Upper lobe of left lung (tissue), 6 donors: ENCODE results near the gene PTPRN2. TPM values are rescaled to one million over a fixed set of nuclear protein-coding genes. Genes with fewer than 3 reads are reported as not detected.

Experiments used
- ATAC-seq, 2 donors: fragments of 200-7000 bp; cut with Tn5 transposase; one replicate each; pipeline ENCODE4 v1.9.1; 2022; ENCODE audit warnings: mild to moderate bottlenecking in 2 of 2, moderate library complexity in 2 of 2; ENCODE audit not compliant: low FRiP score in 2 of 2
- DNase-seq, 2 donors: peaks; one replicate each; pipeline ENCODE4 v3.0.0-alpha.2; 2019 to 2020
- H3K27ac ChIP-seq, 4 donors: fragments of 200-600 bp; sonication (generic); one replicate each; pipeline ENCODE4 v1.5.1; 2016 to 2019
- H3K27me3 ChIP-seq, 4 donors: fragments of 200-600 bp; sonication (generic); one replicate each; pipeline ENCODE4 v1.5.1; 2017 to 2019
- H3K36me3 ChIP-seq, 4 donors: fragments of 200-600 bp; sonication (generic); one replicate each; pipeline ENCODE4 v1.5.1; 2016 to 2019
- H3K4me1 ChIP-seq, 4 donors: fragments of 200-600 bp; sonication (generic); one replicate each; pipeline ENCODE4 v1.5.1; 2018 to 2019
- H3K4me3 ChIP-seq, 4 donors: fragments of 200-600 bp; sonication (generic); one replicate each; pipeline ENCODE4 v1.5.1; 2017 to 2019; ENCODE audit warnings: mild to moderate bottlenecking in 2 of 4, moderate library complexity in 1 of 4
- H3K9me3 ChIP-seq, 4 donors: fragments of 200-600 bp; sonication (generic); one replicate each; pipeline ENCODE4 v1.5.1; 2018 to 2019
- CTCF ChIP-seq, 6 experiments: fragments of 450-650 bp in 4 of 6; fragments of 200-600 bp in 2 of 6; sonication (generic) in 2 of 6; IDR thresholded peaks; one replicate each; pipeline ENCODE4 v1.5.1; 2016 to 2019; ENCODE audit warnings: antibody characterized with exemption in 6 of 6
- EP300 ChIP-seq, 4 donors: sonication (generic); formaldehyde crosslinking; IDR thresholded peaks; one replicate each; pipeline ENCODE4 v1.5.1; 2017; ENCODE audit warnings: antibody characterized with exemption in 4 of 4, control low read depth in 2 of 4
- POLR2A ChIP-seq, 4 donors: fragments of 450-650 bp; IDR thresholded peaks; one replicate each; pipeline ENCODE4 v1.5.1; 2016 to 2017; ENCODE audit warnings: antibody characterized with exemption in 4 of 4, mild to moderate bottlenecking in 2 of 4
- POLR2AphosphoS5 ChIP-seq, 2 donors: sonication (generic); formaldehyde crosslinking; IDR thresholded peaks; one replicate each; pipeline ENCODE4 v1.5.1; 2017; ENCODE audit warnings: antibody characterized with exemption in 2 of 2
- WGBS, 2 donors: methylation state at CpG; one replicate each; pipeline ENCODE4 v1.1.5; 2017 to 2018; 5-methylcytosine and 5-hydroxymethylcytosine counted together
- total RNA-seq, 6 donors: library from RNA; depleted of rRNA in 4 of 6; stranded (reverse); fragments of >200 nt in 4 of 6; gene quantifications; one replicate each; pipeline versions ENCODE4 v1.1.0 to v1.2.1, GENCODE V29; 2016 to 2021
- donor health status: DM: no; HTN: no; CAD: no; lungs with moderate emphysema.
- donor health status: DM: no; HTN: yes; CAD: no; lungs with severe emphysema.

Gene PTPRN2
- total RNA-seq, 6 donors from 2014 or later, result 3.3 to 7.9 (median 5.2) TPM

- Histone ChIP-seq H3K27ac (no peak overlapping the region), H3K4me1 (peaks cover 0 to 19% (median 2%) of the 10 kb centered on the region in 4 donors), H3K36me3 (no peaks in the 10 kb centered on the region), H3K4me3 (no peak overlapping the region), H3K27me3 (peaks cover 0 to 5% (median 0%) of the 10 kb centered on the region in 4 donors), H3K9me3 (no peaks in the 10 kb centered on the region)
- 63 to 73% methylated on average over 4 of the region's 4 CpGs for WGBS, 2 donors
- TF ChIP-seq CTCF (IDR thresholded peaks at IDR 0.05) (no peak), EP300 (IDR thresholded peaks at IDR 0.05) (no peak), POLR2AphosphoS5 (IDR thresholded peaks at IDR 0.05) (no peak), POLR2A (IDR thresholded peaks at IDR 0.05) (no peak)
- ATAC-seq (no peak), DNase-seq (no peak)
These were observed 971.2 kb downstream of the PTPRN2 start for GRCh38 chr7:157616426-157616825.

DNA sequence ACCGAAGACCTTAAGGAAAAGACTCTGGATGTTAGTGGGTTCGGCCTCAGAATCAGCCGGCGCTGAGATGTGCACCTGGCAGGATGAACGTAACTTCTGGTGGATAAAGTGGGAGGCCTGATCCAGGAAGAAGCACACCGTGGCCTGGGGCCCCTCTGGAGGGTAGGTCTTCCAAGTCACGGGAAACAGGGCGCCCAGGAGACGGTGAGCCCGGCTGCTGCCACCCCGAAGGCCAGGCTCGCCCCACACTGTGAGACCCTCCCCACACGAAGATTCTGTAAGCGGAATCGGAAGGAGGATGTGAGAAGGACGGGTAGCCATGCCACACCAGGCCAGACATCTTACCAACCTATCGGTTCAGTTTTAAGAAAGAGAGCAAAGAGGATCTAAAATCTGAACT lies 971.8 kb downstream of the PTPRN2 start:
- DNase-seq, result no peak
- Histone ChIP-seq H3K36me3 (no peaks in the 10 kb centered on the region), H3K4me3 (no peak overlapping the region), H3K27ac (no peak overlapping the region), H3K4me1 (peaks cover 0 to 19% (median 2%) of the 10 kb centered on the region in 4 donors), H3K9me3 (no peaks in the 10 kb centered on the region), H3K27me3 (peaks cover 0 to 5% (median 0%) of the 10 kb centered on the region in 4 donors)
- ATAC-seq, result no peak
- WGBS, 2 donors, result 86 to 90% methylated on average over 17 of the region's 17 CpGs
- TF ChIP-seq POLR2A (IDR thresholded peaks at IDR 0.05) (no peak), CTCF (IDR thresholded peaks at IDR 0.05) (no peak), POLR2AphosphoS5 (IDR thresholded peaks at IDR 0.05) (no peak), EP300 (IDR thresholded peaks at IDR 0.05) (no peak)

- H3K36me3 ChIP-seq, result no peaks in the 10 kb centered on the region
- DNase-seq (no peak), ATAC-seq (no peak)
- WGBS, 2 donors, result 77 to 78% methylated on average over 34 to 36 of the region's 36 CpGs
- no peak overlapping the region for H3K4me3 ChIP-seq
- H3K27me3 ChIP-seq, result peaks cover 0 to 5% (median 0%) of the 10 kb centered on the region in 4 donors
- H3K27ac ChIP-seq, result no peak overlapping the region
- peaks cover 0 to 19% (median 2%) of the 10 kb centered on the region in 4 donors for H3K4me1 ChIP-seq
- TF ChIP-seq CTCF (IDR thresholded peaks at IDR 0.05), result no peak
- TF ChIP-seq EP300 (IDR thresholded peaks at IDR 0.05), result no peak
- no peak for TF ChIP-seq POLR2A (IDR thresholded peaks at IDR 0.05)
- no peak for TF ChIP-seq POLR2AphosphoS5 (IDR thresholded peaks at IDR 0.05)
- no peaks in the 10 kb centered on the region for H3K9me3 ChIP-seq
These were observed 972.4 kb downstream of the PTPRN2 start for GRCh38 chr7:157615101-157615817.

DNA sequence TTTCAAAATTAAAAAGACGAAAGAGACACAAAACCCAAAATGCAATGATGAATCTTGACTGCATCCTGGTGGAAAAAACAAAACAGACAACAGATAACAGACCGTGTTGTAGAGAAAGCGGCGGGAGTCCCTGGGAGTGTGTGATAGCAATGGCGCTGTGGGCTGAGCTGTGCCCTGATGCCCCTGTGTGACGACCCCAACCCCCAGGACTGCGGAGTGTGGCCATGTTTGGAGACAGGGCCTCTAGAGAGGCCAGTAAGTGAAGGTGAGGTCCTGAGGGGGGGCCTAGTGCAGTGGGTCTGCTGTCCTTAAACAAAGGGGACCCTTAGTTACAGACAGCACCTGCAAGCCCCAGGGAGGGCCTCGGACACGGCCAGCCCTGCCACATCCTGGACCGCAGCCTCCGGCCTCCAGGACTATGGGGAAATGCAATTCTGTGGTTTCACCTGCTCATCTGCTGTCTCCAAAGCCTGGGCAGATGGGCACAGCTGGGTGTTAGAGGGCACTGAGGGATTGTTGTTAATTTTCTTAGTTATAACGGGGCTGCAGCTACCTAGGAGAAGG lies 973.1 kb downstream of the PTPRN2 start:
- no peak for ATAC-seq
- H3K9me3 ChIP-seq, result no peaks in the 10 kb centered on the region
- H3K36me3 ChIP-seq, result no peaks in the 10 kb centered on the region
- peaks cover 0 to 5% (median 0%) of the 10 kb centered on the region in 4 donors for H3K27me3 ChIP-seq
- H3K4me3 ChIP-seq, result no peak overlapping the region
- 80 to 82% methylated on average over 12 of the region's 12 CpGs for WGBS, 2 donors
- TF ChIP-seq POLR2AphosphoS5 (IDR thresholded peaks at IDR 0.05) (no peak), POLR2A (IDR thresholded peaks at IDR 0.05) (no peak), EP300 (IDR thresholded peaks at IDR 0.05) (no peak), CTCF (IDR thresholded peaks at IDR 0.05) (no peak)
- H3K27ac ChIP-seq, result no peak overlapping the region
- peaks cover 0 to 19% (median 2%) of the 10 kb centered on the region in 4 donors for H3K4me1 ChIP-seq
- no peak for DNase-seq
